Left renal pelvis (tissue), 4 donors: Measurements from ENCODE around the gene MZT2B. TPM values are rescaled to one million over a fixed set of nuclear protein-coding genes. Genes with fewer than 3 reads are reported as not detected.
"Not testable (repeated sequence)": the region's sequence is repeated elsewhere in the genome, so short reads cannot be mapped to it uniquely, and the experiment has no call there.

Source experiments
- DNase-seq, 4 donors: peaks; one replicate each; pipeline ENCODE4 v3.0.0-alpha.2; 2013; ENCODE audit warnings: low read depth in 4 of 4, low spot score in 3 of 4
- polyA plus RNA-seq, 4 donors: library from polyadenylated mRNA; unstranded; fragments of 120-200 nt; gene quantifications; one replicate each; pipeline ENCODE4 v1.2.1, GENCODE V29; 2013; ENCODE audit not compliant: insufficient read length in 4 of 4

Gene MZT2B, protein sequence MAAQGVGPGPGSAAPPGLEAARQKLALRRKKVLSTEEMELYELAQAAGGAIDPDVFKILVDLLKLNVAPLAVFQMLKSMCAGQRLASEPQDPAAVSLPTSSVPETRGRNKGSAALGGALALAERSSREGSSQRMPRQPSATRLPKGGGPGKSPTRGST
- 100 to 1,000 TPM in 2 of 4 donors, 10 to 100 TPM in 2; 71.6 to 198 (median 99.0) TPM for polyA plus RNA-seq

DNA sequence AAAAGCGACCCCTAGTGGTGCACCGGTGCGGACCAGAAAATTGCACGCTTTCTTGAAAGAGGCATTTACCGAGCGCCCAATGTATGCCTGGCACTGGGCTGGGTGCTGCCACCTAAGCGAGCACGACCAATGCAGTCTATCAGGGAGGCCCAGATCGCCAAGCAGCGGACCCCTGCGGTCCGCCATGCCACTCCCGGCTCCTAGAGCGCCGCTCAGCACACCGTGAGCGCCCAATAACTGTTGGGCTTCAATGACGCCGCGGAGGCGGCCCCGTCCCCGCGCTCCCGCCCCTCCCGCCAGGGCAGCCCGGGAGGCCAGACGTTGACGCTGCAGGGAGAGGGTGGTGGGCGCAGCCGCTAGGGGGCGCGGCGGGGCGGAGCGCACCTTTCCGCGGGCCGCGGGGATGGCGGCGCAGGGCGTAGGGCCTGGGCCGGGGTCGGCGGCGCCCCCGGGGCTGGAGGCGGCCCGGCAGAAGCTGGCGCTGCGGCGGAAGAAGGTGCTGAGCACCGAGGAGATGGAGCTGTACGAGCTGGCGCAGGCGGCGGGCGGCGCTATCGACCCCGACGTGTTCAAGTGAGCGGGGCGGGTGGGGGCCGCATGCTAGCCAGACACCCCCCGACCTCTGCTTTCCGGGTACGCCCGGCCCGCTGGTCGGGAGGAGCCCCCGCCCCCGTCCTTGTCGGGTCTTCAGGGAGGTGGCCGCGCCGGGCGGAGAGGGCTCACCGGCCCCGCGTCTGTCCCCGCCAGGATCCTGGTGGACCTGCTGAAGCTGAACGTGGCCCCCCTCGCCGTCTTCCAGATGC, at the start of gene MZT2B:
TSS of gene MZT2B (plus strand) at position 383 of the 803 bp plus-strand sequence. CDS start at position 404, 21 bp downstream.
- peak; percentile 67 to 73 (median 72) for DNase-seq

DNA sequence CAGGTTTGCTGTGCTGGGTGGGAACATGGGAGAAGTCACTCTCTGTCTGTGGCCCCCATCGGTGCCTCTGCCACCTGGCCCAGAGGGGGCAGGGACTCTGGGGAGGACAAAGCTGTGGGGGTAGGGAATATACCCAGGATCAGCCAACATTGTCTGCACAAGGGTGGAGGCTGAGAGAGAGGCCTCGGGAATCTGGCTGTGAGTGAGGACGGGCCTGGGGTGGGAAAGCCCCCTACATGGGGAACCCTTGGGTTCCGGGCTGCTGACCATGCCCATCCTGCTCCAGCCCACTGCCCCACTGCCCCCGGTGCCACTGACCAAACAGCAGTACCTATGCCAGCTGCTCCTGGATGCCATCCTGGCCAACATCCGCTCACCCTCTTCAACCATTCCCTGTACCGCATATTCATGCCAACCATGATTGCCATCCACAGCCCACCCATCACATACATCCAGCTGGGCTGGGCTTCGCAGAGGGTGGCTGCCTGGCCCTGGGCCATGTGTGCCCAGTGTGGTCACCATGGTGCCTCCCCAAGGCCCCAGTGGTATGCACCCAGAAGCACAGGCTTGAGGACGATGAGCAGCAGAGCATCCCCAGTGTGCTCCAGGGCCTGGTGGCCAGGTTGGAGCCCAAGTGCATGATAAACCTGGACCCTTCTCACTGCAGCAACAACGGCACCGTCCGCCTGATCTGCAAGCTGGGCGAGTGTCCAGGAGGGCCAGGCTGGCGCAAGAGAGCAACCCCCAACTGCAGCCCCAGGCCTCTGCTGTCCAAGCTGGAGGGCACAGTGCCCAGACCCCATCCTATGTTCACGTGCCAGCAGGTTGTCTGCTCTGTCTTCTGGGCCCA, 46.1 kb upstream of the MZT2B start:
- no peak for DNase-seq

DNA sequence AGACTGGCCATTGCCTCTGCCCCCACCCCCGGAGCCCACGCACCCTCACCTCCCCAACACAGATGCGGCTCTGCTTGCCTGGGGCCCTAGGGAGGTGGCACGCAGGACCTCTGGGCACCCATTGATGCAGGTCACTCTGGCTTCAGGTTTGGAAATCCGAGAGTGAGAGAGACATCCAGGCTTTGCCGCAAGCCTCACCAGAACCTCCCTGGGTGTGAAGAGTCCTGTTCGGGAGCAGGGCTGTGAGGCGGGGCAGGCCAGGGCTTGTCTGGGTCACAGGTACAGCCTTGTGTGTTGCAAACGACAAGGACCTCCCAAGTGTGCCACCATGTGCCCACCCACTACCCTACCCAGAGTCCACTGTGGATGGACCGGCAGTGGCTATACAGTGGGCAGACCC, 45.5 kb upstream of the MZT2B start:
- not testable (repeated sequence) for DNase-seq

GRCh38 chr2:130137118-130137517, 44.9 kb upstream of the MZT2B start:
- DNase-seq, result not testable (repeated sequence)

DNA sequence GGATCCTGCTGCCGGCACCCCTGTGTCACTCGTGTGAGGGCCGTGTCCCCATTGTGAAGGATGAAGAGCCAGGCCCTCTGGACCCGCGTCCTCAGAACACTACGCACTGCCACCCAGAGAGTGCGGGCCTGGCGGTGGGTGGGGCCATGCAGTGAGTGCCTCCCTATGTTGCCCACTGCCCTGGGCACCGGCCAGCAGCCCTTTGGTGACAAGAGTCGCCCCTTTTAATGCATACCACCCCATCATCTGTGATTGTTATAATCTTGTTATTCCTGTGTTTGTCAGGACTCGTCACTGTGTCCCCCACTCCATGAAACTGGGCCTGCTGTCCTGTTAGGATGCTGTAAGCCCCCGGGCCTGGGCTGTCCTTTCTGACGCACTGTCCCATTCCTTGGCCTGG, 43.7 kb upstream of the MZT2B start:
- DNase-seq, result not testable (repeated sequence)

GRCh38 chr2:130138841-130139251, 43.2 kb upstream of the MZT2B start:
- DNase-seq, result not testable (repeated sequence)

- not testable (repeated sequence) for DNase-seq
Observed at GRCh38 chr2:130139331-130140280, 42.5 kb upstream of the MZT2B start.

DNA sequence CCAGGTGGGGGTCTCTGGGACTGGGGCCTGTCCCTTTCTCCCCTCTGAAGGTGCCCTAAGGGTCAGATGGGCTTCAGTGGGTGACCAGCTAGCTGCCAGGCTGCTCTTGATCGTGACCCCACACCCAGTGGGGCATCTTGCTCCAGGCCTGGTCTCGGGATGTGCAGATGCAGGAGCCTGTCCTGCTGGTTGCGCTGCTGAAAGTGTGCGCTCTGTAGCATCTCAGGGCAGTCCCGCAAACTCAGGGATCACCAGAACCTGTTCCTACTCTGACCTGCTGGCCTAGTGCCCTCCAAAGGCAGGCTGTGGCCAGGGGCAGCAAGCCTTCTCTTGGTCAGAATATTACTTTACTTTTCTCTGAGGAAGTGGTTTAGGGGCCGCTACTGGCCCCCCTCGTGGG, 41.5 kb upstream of the MZT2B start:
- DNase-seq, result not testable (repeated sequence)

DNA sequence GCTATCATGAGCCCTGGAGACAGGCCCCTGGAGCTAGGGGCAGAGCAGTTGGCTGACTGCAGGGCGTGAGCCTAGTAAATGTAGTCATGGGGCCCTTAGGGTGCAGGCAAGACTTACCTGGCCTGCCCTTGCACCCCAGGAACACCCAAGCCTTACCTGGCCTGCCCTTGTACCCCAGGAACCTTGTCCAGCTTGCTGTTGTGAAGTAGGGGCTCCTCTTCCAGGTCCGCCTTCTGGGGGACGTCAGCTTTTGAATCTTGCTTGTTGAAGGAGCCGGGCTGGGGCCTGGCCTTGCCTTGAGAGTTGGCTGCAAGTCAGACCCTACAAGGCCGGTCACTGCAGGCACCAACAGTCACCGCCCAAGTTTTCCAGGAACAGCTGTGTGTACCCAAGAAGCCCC, 41.1 kb upstream of the MZT2B start:
- DNase-seq, result not testable (repeated sequence)

- not testable (repeated sequence) for DNase-seq
Observed at GRCh38 chr2:130141645-130142370, 40.3 kb upstream of the MZT2B start.

DNA sequence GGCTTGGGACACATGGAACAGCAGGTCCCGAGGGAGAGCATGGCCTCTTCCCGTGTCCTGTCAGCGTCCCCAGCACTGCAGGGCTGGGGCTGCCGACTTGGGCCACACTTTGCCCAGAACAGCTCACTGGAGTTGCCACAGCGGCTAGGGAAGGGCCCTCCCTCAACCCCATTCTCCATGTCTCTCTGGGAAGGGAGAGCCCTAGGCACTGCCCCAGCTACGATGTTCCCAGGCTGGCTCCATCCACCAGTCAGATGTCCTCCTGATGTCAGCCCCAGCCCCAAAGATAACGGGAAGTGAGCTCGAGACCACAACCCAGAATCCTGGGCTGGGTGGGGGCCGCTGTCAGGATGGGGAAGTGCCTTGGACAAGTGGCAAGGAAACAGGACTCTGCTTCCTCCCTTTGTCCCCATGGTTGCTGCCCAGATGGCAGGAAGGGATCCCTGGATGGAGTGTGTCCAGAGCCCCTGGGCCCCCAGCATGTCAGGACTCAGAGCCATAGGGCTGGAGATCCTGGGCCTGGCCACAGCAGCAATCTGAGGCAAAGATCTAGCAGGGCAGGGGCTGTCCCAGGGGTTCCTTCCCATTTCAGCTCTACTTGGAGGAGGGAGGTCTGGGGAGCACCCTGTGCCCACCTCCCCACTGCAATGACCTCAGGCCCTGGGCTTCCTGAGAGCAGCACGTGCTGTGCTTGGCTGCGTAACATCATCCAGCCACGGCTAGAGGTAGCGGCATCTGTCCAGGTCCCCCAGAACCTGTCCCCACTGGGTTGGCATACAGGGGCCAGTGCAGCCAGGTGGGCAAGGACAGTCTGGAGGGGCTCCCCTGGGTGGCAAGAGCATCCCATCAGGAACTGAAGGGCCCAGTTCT, 39.4 kb upstream of the MZT2B start:
- DNase-seq, result not testable (repeated sequence)

GRCh38 chr2:130143266-130144039, 38.6 kb upstream of the MZT2B start:
- DNase-seq, result not testable (repeated sequence)

DNA sequence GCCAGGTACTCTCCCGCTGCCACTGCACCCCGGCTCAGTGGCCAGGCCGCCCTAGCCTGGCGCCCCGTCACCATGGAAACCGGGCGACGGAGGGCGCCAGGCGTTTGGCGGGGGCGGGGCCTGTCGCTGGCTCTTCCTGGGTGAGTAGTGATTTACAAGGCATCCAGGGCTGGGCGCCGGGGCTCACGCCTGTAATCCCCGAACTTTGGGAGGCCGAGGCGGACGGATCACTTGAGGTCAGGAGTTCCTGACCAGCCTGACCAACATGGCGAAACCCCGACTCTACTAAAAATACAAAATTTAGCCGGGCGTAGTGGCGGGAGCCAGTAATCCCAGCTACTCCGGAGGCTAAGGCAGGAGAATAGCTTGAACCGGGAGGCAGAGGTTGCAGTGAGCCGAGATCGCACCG, 37.1 kb upstream of the MZT2B start, which contains the start of gene CCDC74B:
TSS of gene CCDC74B (minus strand) at position 107 of the 409 bp plus-strand sequence. CDS start 116 bp downstream, outside the sequence.
- DNase-seq, result not testable (repeated sequence)

GRCh38 chr2:130148515-130148914, 33.5 kb upstream of the MZT2B start:
- DNase-seq, result not testable (repeated sequence)

- DNase-seq, result no peak
Observed at GRCh38 chr2:130150181-130151144, 31.6 kb upstream of the MZT2B start.

DNA sequence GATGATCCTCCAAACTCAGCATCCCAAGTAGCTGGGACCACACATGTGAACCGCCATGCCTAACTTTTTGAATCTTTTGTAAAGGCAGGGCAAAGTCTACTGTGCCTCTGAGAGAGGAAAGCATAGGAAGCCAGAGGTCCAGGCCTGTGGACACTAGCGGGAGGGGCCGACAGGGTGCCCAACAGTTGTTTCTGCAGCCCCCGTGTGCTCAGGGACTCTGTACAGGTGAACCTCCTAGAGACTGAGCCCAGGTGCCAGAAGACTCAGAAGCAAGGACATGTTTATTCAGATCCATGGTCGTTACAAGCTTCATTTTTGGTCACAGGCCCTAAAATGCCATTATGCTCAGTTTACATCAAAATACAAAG, 30.9 kb upstream of the MZT2B start:
- not testable (repeated sequence) for DNase-seq
